HG02884 (cell line): ENCODE results near the gene EFS.

ENCODE experiments used
- ATAC-seq: cut with Tn5 transposase; IDR thresholded peaks from one replicate; pipeline ENCODE4 v1.9.1; 2021; ENCODE audit warnings: mild to moderate bottlenecking, moderate library complexity; ENCODE audit not compliant: unreplicated experiment

Gene EFS, protein sequence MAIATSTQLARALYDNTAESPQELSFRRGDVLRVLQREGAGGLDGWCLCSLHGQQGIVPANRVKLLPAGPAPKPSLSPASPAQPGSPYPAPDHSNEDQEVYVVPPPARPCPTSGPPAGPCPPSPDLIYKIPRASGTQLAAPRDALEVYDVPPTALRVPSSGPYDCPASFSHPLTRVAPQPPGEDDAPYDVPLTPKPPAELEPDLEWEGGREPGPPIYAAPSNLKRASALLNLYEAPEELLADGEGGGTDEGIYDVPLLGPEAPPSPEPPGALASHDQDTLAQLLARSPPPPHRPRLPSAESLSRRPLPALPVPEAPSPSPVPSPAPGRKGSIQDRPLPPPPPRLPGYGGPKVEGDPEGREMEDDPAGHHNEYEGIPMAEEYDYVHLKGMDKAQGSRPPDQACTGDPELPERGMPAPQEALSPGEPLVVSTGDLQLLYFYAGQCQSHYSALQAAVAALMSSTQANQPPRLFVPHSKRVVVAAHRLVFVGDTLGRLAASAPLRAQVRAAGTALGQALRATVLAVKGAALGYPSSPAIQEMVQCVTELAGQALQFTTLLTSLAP

DNA sequence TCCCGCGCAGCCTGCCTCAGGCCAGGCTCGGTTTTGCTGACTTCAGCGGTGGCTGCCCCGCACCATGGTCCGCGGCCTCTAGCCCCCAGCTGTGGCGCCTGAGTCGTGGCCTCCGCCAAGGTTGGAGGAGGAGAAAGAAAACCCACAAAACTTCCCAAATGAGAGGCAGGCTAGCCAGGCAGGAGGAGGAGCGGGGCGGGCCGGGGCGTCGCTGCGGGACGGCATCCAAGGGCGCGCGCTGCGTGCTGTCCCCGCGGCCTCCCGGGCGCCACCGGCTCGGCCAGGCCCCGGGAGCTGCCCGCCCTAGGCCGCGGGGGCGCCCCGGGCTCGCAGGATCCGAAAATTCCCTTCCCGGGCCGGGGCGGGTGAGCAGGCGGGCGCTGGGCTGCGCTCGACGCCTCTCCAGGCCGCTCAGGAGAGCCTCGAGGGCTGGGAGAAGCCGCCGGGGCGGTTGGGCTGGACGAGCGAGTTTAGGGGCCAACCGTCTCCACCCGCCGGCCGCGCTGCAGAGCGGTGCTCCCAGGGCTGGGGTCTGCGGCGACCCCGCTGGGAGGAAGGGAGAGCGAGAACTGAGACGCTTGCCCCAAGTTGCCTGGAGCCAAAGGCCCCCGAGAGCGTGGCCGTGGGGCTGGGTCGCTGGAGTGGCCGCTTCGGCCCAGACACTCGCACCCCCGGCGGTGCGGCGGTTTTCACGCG is at the start of gene EFS:
Gene EFS (minus strand): TSS at position 137 of the 696 bp plus-strand sequence. CDS start 147 bp downstream, outside the sequence.
- no peak for ATAC-seq

DNA sequence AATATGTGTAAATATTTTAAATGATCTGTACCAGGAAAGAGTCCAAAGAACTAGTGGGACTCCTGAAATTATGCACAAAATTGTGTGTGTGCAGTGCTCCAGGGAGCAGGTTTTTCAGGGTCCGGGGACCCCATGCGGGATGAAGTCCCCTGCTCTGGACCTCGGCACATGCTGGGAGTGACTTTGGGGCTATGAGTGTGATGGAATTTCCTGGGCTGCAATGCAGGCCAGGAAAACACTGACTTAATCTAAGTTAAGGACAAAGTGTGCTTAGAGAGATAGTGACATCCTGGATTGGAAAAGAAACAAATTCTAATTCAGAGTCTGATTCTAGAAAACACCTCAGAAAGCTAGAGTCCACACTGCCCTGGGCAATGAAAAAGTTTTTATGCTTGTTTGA is 49.3 kb upstream of the EFS start:
- no peak for ATAC-seq

DNA sequence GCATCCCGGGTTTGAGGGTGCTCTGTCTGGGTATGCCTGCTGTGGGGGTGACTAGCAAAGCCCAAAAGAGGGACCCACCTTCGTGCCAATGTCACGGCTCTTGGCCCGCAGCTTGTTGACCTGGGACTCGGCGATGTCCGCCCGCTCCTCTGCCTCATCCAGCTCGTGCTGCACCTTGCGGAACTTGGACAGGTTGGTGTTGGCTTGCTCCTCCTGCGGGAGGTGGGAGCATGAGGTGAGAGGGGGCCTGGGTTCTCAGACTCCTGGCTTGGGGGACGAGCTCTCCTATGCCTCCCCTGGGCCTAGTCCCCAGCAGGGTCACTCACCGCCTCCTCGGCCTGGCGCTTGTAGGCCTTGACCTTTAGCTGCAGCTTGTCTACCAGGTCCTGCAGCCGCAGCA is 48.7 kb upstream of the EFS start:
- ATAC-seq = no peak

DNA sequence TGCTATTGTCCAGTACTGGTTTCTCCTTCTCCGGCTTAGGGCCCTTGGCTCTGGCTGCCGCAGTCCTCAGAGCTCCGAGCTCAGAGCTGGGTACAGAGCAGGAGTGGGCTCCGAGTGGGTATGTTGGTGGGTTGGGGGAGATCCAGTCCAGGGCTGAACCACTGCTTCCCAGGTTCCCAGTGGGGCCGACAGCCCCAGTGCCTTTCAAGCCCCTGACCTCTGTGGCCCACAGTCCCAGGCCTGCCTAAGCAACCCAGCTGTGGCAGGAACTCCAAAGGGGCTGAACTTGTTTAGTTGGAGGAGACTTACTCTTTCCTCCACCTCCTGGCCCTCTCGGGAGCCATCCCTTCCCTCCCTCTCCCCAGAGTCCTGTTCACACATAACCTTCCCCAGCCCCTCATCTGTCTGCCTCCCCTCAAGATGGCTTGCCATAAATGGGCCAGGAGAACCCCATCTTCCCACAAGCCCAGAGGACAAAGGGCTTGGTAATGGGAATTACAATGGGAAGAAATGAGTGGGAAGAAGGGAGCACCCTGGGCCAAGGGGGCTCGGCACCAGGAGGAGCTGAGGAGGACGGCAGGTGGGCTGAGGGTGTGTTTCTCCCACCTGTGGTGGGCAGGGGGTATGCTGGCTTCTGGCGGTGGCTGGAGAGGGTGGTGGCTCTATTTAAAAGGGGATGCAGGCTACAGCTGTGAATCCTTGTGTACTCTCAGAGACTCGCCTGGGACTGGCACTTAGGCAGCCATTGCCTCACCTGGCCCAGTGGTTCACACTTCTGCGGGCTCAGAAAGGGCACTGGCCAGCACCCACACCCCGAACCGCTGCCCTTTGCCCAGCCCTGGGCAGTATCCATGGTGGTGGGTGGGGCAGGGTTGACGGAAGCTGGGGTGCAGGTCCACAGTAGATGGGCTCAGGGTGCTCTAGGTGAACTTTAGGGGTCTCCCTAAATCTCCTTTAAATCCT is 46.9 kb upstream of the EFS start:
- no peak for ATAC-seq

DNA sequence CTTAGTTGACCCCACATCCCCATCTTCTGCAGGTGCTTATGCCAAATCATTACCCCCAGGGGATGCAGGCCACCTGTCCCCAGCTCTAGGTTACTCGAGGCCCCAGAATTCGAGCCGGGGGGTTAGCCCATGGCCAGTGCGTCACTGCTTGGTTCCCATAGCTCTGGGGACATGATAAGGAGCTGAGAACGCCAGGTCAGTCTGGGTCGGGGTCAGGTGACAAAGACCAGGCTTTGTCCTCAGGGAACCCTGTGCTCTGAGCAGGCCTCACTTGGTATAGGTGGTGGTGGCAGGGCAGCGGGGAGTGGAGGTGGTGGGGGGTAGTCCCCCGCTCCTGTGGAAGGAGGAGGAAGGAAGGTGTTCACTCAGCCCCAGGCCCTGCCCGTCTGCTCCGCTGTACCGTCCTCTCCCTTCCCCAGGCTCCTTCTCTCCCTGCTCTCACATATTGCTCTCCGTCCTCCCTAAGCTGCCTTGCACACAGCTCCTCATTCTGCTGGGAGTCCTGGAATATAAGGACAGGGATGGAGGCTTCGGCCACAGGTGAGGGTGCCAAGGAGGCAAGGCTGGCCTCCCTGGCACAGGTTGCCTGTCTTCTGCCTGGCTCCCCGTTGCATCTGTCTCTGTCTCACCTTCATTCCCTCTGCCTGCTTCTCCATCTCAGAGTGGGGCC is 45.1 kb upstream of the EFS start:
- no peak for ATAC-seq

DNA sequence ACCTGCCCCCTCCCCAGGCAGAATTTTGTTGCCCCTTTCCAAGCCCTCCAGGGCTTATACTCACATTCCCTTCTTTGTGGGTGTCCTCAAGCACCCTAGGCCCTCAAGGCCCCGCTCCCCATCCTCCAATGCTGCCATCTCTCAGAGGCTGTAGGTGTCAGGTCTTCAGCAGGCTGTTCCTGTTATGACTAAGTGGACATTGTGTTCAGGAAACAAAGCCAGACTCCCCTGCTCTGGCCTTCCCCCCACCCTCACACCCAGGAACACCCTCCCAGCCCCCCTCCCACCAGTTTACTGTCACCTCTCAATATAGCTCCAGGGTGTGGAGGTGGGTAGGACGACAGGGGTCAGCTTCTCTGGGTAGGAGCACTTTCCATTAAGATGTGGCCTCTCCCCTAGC is 44.5 kb upstream of the EFS start:
- no peak for ATAC-seq

DNA sequence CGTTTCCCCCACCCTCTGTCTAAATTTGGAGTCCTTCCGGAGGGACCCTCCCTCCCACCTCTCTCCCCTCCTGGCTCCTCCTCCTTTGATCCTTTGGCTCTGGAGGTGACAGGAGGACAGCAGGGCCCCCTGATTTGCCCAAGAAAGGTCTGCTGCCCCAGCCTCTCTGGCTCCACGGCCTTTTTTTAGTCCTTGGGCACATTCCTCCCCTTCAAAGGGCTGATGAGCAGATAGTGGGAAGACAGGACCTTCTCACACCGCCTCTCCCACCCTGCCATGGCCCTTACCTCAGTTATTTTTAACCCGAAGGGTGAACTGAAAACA is 43.3 kb upstream of the EFS start:
- ATAC-seq = no peak

DNA sequence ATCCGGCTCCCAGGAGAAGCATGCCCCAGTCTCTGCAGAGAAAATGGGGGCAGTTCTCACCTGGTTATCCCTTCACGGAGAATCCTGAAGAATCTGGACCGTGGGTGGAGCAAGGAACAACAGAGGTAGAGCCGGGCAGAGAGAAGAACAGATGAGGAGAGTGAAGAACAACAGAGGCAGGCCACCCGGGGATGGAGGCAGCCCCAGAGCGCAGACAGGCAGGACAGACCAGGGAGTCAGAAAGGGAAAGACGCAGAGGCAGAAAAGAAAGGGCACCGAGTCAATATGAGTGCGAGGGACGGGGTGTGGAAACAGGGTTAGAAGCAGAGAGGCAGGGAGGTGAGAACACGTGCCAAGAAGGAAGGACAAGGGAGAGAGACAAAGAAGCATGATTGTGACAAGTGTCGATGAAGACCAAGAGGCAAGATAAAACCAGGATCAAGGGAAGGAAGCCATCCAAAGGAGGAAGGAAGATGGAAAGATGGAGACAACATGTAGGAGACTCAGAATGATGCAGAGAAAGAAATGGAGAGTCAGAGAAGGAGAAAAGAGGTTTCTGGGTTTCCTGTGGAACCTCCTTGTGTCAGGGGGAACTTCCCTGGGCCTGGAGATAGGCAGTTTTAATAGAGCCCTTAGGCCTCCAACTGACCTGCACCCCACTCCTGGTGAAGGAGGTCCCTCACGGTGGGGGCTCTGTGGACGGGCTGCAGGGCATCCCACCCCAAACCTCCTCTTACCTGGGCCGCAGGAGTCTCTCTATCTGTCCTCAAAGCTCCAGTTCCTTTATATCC is 42.7 kb upstream of the EFS start, which contains the start of gene MYH6:
Gene MYH6 (minus strand): TSS at position 758 of the 791 bp plus-strand sequence. CDS start 1,050 bp downstream, outside the sequence.
- no peak for ATAC-seq

DNA sequence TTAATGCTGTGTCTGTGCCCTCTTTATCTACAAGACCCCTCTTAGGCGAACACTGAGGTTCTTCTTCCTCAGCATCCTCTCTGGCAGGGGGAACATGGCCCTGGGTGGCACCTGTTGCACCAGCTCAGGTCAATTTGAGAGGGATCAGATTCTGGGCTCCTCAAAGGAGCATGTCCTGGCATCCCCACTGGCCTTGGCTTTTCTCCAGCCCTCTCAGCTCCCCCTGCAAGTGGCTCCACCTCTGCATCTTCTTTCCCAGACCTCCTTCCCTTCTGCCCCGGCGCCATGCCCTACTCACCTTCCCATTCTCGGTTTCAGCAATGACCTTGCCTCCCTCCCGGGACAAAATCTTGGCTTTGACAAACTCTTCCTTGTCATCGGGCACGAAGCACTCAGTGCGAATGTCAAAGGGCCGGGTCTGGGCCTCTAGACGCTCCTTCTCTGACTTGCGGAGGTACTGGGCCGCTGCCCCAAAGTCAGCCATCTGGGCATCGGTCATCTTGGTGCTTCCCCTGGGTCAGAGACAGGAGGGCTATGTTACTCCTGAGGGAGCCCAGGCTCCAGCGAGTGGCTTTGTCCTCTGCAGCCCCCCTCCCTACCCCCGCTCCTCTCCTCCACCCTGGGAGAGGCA is 41.9 kb upstream of the EFS start:
- no peak for ATAC-seq

DNA sequence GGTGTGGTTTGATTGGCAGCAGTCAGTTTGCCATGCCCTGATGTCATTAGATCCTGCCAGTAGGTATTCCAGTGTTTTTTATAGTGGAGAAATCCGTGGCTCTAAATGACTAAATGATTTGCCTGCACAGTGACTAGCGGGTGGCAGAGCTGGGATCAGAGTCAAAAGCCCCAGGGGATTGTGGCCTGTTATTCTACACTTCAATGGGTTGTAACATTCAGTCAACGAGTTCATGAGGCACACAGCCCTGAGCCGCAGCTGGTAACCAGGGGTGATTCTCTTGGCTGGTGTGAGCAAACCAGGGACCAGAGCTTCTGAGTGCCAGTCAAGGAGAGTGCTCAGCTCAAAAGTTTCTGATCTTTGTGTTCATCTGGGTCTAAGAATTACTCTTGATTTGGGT is 41.3 kb upstream of the EFS start:
- no peak for ATAC-seq

DNA sequence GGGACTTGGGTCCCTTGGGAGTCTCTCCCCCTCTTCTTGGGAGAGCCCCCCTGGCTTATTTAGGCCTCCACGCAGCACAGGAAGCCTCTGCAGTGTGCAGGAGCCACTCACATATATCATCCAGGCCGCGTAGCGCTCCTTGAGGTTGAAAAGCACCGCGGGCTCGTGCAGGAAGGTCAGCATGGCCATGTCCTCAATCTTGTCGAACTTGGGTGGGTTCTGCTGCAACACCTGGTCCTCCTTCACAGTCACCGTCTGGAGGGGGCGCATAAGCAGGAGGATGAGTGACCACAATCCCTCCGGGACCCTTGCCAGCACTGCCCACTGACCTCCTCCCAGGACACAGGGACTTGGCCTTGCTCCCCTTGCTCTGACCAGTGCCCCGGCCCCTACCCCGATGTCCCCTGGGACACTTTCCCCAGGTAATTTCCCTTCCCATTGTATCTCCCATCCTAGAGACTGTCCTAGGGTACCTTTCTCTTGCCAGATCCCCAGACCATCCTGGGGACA is 40.6 kb upstream of the EFS start:
- no peak for ATAC-seq

DNA sequence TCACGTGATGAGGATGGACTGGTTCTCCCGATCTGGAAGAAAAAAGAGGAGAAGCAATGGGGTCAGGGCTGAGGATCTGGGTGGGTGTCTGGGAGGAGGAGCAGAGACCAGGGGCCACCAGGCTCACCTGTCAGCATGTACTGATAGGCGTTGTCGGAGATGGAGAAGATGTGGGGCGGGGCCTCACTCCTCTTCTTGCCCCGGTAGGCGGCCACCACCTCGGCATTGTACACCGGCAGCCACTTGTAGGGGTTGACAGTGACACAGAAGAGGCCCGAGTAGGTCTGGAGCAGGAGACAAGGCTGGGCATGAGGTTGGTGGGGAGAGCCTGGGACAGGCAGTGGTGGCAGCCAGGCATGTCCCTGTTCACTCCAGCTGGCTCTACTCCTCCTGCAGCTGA is 40.1 kb upstream of the EFS start:
- no peak for ATAC-seq

DNA sequence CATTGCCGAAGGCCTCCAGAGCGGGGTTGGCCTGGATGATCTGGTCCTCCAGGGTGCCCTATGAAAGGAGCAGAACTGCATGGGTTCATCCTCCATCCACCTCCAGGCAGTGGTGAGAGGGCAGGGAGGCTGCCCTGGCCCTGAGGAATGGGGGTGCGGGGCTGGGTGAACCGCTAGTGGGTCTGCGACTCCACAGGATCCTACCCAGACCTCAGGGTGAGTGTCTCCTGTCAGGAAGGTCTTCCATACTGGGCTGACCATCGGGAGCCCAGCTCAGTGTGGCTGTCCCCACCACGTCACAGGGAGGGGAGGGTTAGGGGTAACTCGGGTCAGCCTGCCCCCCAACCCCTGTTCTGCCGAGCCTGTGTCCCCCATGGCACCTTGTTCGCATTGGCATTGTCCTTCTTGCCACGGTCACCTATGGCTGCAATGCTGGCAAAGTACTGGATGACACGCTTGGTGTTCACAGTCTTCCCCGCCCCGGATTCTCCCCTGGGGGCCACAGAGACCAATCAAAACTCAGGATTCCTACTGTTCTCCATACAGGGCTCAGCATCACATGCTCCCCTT is 39.4 kb upstream of the EFS start:
- no peak for ATAC-seq

DNA sequence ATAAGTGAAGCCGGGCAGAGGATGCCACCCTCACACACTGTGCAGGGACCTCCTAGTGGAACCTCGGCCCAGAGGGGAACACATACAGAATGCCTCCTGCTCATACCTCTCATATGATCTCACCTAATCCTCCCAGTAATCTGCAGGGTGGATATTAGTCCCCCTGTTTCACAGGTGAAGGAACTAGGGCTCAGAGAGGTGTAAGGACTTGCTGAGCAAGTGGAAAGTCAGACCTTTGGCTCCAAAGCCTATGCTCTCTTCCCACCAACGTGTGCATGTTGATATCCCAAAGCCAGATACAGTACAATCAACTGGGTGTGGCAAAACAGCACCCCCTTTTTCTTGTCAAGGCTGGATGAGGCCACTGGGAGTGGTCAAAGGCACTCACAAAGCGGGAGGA is 38.9 kb upstream of the EFS start:
- ATAC-seq = no peak

DNA sequence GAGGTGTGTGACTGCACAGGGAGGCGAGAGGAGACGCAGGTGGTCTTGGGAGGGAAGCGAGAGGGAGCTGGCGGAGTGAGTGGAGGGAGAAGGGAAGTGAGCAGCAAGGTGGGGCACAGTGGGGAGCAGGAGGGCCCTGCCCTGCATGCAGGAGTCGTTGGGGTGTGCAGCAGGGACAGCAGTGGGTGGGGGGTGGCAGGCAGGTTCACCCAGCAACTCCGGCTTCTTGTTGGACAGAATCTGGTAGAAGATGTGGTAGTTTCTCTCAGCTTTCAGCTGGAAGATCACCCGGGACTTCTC is 38.1 kb upstream of the EFS start:
- ATAC-seq = no peak

DNA sequence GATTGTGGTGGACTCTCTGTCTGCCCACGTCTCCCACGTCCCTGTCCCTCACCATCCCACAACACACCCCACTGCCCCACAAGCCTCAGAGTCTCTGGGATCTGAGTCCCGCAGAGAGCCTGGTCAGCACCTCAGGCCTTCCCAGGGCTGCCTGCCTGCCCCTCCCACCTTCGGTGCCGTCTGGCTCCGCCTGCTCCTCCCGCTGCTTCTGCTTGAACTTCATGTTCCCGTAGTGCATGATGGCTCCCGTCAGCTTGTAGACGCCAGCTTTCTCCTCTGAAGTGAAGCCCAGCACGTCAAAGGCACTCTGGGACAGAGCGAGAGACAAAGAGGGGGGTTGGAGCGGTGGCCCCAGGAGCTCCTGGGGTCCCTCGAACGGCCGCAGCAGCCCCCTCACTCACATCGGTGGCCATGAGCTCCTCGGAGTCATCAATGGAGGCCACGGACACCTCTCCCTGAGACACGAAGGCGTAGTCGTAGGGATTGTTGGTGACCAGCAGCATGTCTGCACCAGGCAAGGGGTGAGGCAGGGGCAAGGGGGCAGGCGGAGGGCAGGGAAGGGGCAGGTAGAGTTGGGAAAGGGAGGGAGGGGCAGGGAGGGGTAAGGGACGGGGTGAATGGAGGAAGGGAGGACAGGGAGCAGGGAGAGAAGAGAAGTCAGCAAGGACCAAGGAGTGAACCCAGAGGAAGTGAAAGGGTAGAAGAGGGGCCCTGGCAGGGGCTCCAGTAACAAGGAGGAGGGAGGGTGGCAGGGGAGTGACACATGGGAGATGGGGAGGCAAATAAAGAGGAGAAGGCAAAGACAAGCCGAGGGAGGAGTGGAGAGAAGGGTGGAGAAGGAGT is 37.5 kb upstream of the EFS start:
- ATAC-seq = no peak

DNA sequence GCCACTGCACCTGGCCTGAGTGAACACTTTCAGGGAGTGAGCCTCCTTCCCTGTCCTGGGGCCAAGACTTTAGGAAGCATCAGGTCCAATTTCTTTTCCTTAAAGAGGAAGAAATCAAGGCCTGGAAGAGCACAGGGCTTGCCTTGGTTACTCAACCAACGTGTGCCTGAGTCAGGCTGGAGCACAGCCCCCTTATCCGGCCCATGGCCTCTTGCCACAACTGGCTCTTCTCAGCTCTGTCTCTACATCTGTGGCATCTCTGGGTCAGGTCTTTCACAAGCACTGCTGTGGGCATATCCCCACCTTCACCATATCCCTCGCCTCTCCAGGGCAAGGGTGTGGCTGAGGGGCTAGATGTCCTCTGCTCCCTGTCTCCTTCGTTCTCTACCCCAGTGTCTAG is 36.3 kb upstream of the EFS start:
- ATAC-seq = no peak
